GM19043 (cell line): ENCODE results near the gene INPP4B.

ENCODE experiments used
- ATAC-seq: cut with Tn5 transposase; IDR thresholded peaks from one replicate; pipeline ENCODE4 v1.9.1; 2021; ENCODE audit warnings: low read depth; ENCODE audit not compliant: unreplicated experiment

The INPP4B gene

GRCh38 chr4:142846108-142846728, at the start of gene INPP4B:
TSS of gene INPP4B (minus strand) at chr4:142846301.
- no peak for ATAC-seq

DNA sequence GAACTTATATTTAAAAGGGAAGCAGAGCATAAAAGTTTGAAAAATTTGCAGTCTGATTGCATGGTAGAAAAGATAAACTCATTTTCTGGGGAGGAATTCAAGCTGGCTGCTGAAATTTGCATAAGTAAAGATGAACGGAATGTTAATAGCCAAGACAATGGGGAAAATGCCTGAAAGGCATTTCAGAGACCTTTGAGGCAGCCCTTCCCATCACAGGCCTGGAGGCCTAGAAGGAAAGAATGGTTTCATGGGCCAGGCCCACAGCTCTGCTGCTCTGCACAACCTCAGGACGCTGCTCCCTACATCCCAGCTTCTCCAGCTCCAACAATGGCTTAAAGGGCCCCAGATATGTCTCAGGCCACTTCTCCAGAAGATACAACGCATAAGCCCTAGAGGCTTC, 46.9 kb upstream of the INPP4B start:
- no peak for ATAC-seq

DNA sequence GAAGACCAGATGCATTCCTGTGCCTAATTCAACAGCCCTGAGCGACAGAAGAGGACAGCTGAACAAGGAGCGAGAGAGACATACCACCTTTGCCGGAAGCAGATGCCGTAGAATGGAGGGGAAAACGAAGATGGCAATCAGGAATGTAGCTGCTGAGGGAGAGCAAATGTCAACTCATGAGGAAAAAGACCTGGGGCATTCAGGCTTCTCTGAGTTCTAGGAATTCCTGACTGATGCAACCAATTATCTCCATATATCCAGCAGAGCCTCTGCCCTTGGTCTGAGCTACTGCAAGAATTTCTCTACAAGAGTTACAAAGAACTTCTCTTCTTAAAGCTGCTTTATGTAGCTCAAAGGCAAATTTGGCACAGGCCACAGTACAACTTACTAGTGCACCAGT, 40.5 kb upstream of the INPP4B start:
- ATAC-seq: no peak

DNA sequence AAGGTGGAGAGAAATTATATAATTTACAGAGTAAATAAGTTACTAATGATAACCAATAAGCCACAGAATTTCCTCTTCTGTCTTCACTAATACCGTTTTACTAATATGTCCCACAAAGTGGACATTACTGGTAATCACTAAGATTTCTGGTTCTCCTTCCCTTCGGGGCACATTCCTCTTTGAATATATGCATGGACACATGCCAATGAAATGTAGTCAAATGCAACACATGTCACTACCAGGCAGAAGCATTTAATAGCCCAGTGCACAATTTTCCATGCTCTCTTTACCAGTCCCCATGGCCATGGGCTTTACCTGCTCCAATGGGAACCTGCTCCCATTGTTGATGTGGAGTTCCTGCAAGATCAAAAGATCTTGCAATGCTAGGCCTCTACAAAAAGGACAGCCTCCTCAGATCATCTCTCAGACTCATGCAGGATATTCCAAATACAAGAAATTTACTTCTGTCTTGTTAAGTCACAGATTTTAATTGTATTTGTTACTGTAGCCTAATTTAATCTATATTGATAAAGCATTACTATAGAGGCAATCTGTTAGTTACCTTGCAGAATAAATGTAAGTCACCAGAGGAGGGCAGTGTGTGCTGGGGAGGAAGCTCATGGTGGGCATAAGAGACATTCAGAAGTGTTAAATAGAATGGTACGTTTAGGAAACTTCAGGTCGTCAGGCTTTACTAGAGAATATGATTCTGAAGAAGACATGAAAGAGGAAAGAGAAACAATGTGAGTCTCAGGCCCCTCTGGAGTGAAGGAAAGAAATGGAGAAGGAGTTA, 37.1 kb upstream of the INPP4B start:
- no peak for ATAC-seq

DNA sequence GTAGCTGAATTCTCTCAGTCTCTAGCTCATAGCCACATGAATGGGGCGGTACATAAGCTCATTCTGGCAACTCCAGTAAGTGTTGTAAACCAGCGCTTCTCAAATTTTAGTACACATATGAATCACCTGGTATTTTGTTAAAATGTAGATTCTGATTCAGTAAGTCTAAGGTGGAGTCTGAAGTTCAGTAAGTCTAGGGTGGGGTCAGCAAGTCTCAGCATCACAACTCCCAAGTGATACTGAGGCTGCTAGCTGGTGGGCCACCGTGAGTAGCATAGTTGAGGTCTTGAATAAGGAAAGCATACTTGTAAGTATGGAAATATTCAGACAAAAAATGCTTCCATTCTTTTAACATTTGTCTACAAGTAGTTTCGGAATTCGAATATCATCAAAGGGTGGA, 36.1 kb upstream of the INPP4B start:
- ATAC-seq: no peak

- no peak for ATAC-seq
Measured at GRCh38 chr4:142881331-142881730, 35.2 kb upstream of the INPP4B start.

GRCh38 chr4:142875117-142875516, 29.0 kb upstream of the INPP4B start:
- no peak for ATAC-seq

DNA sequence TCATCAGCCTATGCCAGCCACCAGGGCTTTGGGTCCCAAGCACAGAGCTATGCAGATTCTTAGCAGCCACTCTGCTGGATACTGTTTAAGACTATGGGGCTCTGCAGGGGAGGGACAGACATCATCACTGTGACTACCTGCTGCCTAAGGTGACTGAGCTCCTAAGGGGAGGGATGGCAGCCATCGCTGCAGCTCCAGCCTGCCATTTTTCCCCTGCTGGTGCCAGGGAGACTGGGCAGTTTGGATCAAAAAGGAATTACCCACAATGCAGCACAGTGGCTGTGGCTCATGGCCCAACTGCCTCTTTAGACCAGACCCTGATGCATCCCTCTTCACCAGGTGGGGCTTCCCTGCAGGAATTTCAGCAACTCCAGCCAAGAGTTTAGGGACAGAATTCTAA, 28.6 kb upstream of the INPP4B start:
- ATAC-seq: no peak

DNA sequence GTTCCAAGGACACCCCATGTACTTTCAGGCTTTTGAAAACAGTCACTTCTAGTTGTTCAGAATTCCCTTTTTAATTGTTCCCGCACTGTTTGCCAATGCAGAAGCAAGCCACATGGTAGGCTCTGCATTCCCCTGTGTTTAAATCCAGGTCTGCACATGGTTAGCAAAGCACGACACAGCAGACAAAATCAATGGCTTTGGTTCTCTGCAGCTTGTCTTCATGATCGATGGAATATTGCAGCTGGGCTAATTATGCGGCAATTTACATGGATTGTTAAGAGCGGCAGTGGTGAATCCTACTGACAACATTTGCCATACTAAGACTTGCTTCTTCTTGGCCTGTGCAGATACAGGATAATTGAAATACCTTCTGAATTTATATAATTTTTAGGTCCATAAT, 20.6 kb upstream of the INPP4B start:
- ATAC-seq: no peak

GRCh38 chr4:142861351-142861750, 15.2 kb upstream of the INPP4B start:
- ATAC-seq: no peak

DNA sequence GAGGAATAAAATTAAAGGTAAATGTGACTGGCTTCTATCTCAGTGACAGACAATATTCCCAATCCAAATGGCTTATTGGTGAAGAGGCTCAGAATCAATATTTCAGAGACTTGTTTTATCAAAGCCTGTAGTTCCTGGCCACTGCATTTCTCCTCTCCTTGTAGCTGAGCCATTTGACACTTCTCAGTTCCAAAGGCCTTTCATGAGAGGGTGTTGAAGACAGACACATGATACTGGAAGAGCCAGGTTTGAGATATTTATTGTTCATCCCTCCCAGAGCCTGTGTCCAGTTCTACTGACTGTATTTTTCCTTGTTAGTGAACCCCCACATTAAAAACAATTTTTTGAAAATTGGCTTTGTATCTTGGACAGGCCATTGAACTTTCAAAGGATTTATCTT, 12.9 kb upstream of the INPP4B start:
- ATAC-seq: no peak

DNA sequence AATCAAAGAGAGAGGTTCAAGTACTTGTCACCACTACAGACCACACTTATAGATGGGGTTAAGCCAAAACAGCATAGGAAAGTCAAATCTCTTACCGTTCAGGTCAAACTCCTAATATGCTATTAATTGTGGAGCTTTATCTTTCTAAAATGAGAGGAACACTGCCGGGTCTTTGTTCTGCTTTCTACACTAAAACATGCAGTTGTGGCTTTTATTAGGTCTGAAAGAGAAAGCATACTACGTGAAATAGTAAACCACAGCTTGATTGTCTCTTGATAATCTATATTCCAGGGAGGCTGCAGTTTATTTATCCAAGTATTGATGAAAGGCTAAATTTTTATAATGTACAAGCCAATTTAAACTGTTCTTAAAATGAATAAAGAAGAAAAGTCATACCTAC, 12.3 kb upstream of the INPP4B start:
- ATAC-seq: no peak

GRCh38 chr4:142856576-142856975, 10.5 kb upstream of the INPP4B start:
- no peak for ATAC-seq

GRCh38 chr4:142850478-142850877, 4.4 kb upstream of the INPP4B start:
- ATAC-seq: no peak

GRCh38 chr4:142846729-142847596, 862 bp upstream of the INPP4B start:
- peak; percentile 38 for ATAC-seq

DNA sequence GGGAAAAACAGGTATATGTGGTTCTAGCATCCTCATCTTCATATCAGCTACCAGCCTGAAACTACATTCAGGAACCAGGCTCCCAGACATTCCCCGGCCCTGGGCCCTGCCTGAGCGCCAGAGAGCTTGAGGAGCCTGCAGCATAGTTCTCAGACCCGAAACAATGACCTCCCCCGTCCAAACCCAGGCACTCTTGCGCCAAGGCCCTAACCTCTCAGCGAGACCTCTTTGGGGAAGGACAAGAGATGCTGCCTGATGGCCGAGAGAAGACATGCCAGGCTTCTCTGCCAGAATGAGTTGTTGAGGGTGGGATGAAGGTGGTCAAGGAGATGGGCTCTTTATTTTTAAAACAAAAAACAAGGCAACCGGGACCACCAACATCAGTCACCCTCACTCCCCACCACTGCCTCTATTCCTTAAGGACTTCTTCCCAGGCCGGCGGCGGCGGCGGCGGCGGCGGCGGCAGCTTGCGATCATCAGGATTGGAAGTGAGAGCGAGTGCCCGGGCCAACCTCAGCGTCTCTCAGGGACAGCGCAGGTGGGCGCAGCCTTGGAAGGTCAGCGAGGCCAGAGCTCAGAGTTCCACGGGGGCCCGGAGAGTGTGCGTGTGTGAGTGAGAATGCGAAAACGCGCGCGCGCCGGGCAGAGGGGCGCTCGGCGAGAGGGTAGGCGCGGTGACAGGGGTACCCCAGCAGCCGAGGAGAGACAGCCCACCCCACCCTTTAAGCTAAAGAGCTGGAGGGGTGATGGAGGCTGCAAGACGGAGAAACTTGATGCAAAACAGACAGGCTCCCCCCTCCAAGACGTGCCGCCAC, 601 bp downstream of the INPP4B start:
- no peak for ATAC-seq

DNA sequence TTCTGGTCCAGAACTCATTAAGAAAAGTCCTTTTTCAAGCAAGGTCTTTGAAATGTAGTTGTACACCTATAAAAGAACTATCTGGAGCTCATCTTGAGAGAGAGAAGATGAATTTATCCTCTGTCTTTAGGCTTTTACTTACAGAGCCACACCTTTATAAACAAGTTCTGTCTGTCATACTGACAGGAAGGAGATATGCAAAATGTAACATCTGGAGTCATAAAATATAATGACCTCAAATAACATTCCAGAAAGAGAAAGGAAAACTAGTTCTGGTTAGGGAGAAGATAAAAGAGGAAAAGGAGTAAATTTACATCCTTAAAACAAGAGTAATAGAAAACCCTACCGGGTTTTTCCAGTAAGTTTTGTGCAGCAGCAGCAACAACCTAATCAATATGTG, 1.3 kb downstream of the INPP4B start:
- no peak for ATAC-seq

DNA sequence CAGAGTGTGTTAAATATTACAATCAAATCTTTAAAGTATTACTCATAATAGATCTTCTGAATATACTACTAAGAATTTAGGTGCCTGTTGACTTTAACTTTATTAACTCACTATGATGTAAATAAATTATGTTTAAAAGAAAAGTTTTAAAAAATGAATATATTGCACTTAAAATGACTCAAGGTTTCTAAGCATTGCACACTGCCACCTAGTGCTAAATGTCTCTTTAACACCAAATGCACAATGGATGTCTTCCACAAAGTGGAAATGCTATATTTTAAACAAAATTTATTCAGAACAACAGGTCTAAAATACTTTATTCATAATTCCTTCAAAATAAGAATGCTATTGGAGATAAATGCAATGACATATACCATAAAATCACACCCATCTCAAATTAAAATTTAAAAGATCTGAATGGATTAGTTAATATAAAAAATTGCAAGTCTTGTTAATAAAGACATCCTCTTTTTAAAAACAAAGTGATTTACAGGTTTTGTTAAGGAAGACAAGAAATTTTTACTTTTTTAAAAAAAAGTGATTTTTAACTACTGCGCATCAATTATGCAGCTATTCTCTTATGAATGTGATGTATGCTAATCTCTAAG, 5.5 kb downstream of the INPP4B start:
- no peak for ATAC-seq

- ATAC-seq: no peak
Measured at GRCh38 chr4:142838778-142839177, 7.3 kb downstream of the INPP4B start.

DNA sequence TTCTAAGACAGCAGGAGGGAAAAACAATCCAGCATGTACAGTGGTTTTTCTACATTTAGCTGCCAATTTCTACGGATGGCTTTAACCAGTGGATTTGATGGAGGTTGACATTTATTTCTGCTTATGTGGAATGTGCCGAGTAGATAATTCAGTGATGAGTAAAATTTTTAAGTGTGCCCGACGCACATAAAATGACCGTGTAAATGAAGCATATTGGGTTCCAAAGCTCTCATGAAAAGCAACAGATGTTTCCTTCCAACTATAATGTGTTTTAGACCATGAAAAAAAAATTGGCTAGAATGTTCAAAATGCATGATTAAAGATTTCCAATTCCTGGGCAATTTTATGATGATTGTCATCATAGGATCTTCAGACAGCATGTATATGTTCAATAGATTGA, 14.1 kb downstream of the INPP4B start:
- no peak for ATAC-seq
